Fibroblast of the aortic adventitia (primary cell): ENCODE measurements around the gene VOPP1. TPM values are rescaled to one million over a fixed set of nuclear protein-coding genes. Genes with fewer than 3 reads are reported as not detected.

Experiments used
- DNase-seq: peaks from one replicate; pipeline ENCODE4 v3.0.0-alpha.2; 2010; ENCODE audit warnings: low read depth
- H3K4me3 ChIP-seq: 2 replicates; pipeline ENCODE4 v1.5.1; 2011; ENCODE audit warnings: low read depth, mild to moderate bottlenecking, control low read depth, low read length, moderate library complexity
- CTCF ChIP-seq: IDR thresholded peaks from 2 replicates; pipeline ENCODE4 v1.5.1; 2011; ENCODE audit warnings: mild to moderate bottlenecking, low read length, control low read depth, inconsistent platforms; ENCODE audit not compliant: insufficient read depth
- total RNA-seq: library from RNA; depleted of rRNA; stranded (reverse); fragments of >200 nt; gene quantifications from 2 replicates; pipeline ENCODE4 v1.2.3, GENCODE V29; 2012; ENCODE audit warnings: low replicate concordance

VOPP1 gene
- total RNA-seq, 1 donor: 89.4 TPM

GRCh38 chr7:55465691-55466090, 106.6 kb downstream of the VOPP1 start:
- no peak overlapping the region for H3K4me3 ChIP-seq
- DNase-seq: no peak
- TF ChIP-seq CTCF: no peak

- TF ChIP-seq CTCF: no peak
- DNase-seq: no peak
- no peak overlapping the region for H3K4me3 ChIP-seq
Observed at GRCh38 chr7:55464422-55464821, 107.9 kb downstream of the VOPP1 start.

GRCh38 chr7:55463686-55464262, 108.5 kb downstream of the VOPP1 start:
- no peak for TF ChIP-seq CTCF
- no peak for DNase-seq

GRCh38 chr7:55458351-55458750, 114.0 kb downstream of the VOPP1 start:
- no peak overlapping the region for H3K4me3 ChIP-seq
- DNase-seq: no peak
- no peak for TF ChIP-seq CTCF

More at GRCh38 chr7:55463686-55464262, 108.5 kb downstream of the VOPP1 start:
- H3K4me3 ChIP-seq: no peak overlapping the region

- no peak for DNase-seq
- H3K4me3 ChIP-seq: no peak overlapping the region
- TF ChIP-seq CTCF: no peak
Observed at GRCh38 chr7:55457801-55458200, 114.5 kb downstream of the VOPP1 start.

- no peak overlapping the region for H3K4me3 ChIP-seq
- DNase-seq: no peak
- no peak for TF ChIP-seq CTCF
Observed at GRCh38 chr7:55452971-55453370, 119.3 kb downstream of the VOPP1 start.

- no peak for DNase-seq
- H3K4me3 ChIP-seq: no peak overlapping the region
- TF ChIP-seq CTCF: no peak
Observed at GRCh38 chr7:55449992-55450535, 122.2 kb downstream of the VOPP1 start.
